ENCODE results near the gene CHD9.

- TF ChIP-seq, protein P1, sequence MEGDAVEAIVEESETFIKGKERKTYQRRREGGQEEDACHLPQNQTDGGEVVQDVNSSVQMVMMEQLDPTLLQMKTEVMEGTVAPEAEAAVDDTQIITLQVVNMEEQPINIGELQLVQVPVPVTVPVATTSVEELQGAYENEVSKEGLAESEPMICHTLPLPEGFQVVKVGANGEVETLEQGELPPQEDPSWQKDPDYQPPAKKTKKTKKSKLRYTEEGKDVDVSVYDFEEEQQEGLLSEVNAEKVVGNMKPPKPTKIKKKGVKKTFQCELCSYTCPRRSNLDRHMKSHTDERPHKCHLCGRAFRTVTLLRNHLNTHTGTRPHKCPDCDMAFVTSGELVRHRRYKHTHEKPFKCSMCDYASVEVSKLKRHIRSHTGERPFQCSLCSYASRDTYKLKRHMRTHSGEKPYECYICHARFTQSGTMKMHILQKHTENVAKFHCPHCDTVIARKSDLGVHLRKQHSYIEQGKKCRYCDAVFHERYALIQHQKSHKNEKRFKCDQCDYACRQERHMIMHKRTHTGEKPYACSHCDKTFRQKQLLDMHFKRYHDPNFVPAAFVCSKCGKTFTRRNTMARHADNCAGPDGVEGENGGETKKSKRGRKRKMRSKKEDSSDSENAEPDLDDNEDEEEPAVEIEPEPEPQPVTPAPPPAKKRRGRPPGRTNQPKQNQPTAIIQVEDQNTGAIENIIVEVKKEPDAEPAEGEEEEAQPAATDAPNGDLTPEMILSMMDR (IDR thresholded peaks at IDR 0.05) = no peak
- no peak for TF ChIP-seq POLR2A (IDR thresholded peaks at IDR 0.05)
Measured at GRCh38 chr16:53357955-53358354, 303.2 kb downstream of the CHD9 start.
